Measurements from ENCODE around the gene C1QTNF7.

The C1QTNF7 gene

GRCh38 chr4:15381806-15382338 is 46.0 kb upstream of the C1QTNF7 start:
- H4K20me1 ChIP-seq (ENCODE audit: insufficient read depth, low read length, poor library complexity, severe bottlenecking) = no peaks in the 10 kb centered on the region
- H2AFZ ChIP-seq (ENCODE audit: low read length) = no peak overlapping the region
- H3K36me3 ChIP-seq (ENCODE audit: insufficient read depth, low read length) = no peaks in the 10 kb centered on the region
- H3K27me3 ChIP-seq (ENCODE audit: insufficient read depth, low read length, poor library complexity, severe bottlenecking) = no peaks in the 10 kb centered on the region
- H3K4me1 ChIP-seq (ENCODE audit: insufficient read depth, low read length, poor library complexity, severe bottlenecking) = peaks cover 30% of the 10 kb centered on the region
- no peak for TF ChIP-seq CTCF (conservative IDR thresholded peaks at IDR 0.05; ENCODE audit: low read length)
- TF ChIP-seq EZH2phosphoT487 (IDR thresholded peaks at IDR 0.05; ENCODE audit: borderline replicate concordance) = no peak
- no peaks in the 10 kb centered on the region; the same call in 1 of the 2 replicates for H3F3A ChIP-seq (ENCODE audit: low read depth)
- no peak overlapping the region for H3K9ac ChIP-seq (ENCODE audit: low read depth, low read length, poor library complexity, severe bottlenecking)
- H3K79me2 ChIP-seq (ENCODE audit: insufficient read depth, low read length) = no peaks in the 10 kb centered on the region
- H3K4me2 ChIP-seq (ENCODE audit: low read depth, low read length, poor library complexity, severe bottlenecking) = no peak overlapping the region
- no peaks in the 10 kb centered on the region for H3K9me2 ChIP-seq (replicated peaks; ENCODE audit: low read depth, low read length)
- H3K4me3 ChIP-seq (ENCODE audit: low read length, poor library complexity, severe bottlenecking) = no peak overlapping the region
- no peaks in the 10 kb centered on the region for H3K9me3 ChIP-seq (ENCODE audit: insufficient read depth, low read depth, low read length)

GRCh38 chr4:15382669-15383273 is 45.1 kb upstream of the C1QTNF7 start:
- no peaks in the 10 kb centered on the region for H3K36me3 ChIP-seq (ENCODE audit: insufficient read depth, low read length)
- H4K20me1 ChIP-seq (ENCODE audit: insufficient read depth, low read length, poor library complexity, severe bottlenecking) = no peaks in the 10 kb centered on the region
- no peaks in the 10 kb centered on the region for H3K9me2 ChIP-seq (replicated peaks; ENCODE audit: low read depth, low read length)
- H2AFZ ChIP-seq (ENCODE audit: low read length) = no peak overlapping the region
- no peak overlapping the region for H3K4me3 ChIP-seq (ENCODE audit: low read length, poor library complexity, severe bottlenecking)
- no peaks in the 10 kb centered on the region for H3K27me3 ChIP-seq (ENCODE audit: insufficient read depth, low read length, poor library complexity, severe bottlenecking)
- no peak overlapping the region for H3K4me2 ChIP-seq (ENCODE audit: low read depth, low read length, poor library complexity, severe bottlenecking)
- no peak overlapping the region for H3K9ac ChIP-seq (ENCODE audit: low read depth, low read length, poor library complexity, severe bottlenecking)
- no peaks in the 10 kb centered on the region for H3K9me3 ChIP-seq (ENCODE audit: insufficient read depth, low read depth, low read length)
- H3K4me1 ChIP-seq (ENCODE audit: insufficient read depth, low read length, poor library complexity, severe bottlenecking) = peaks cover 21% of the 10 kb centered on the region
- TF ChIP-seq CTCF (conservative IDR thresholded peaks at IDR 0.05; ENCODE audit: low read length) (no peak), EZH2phosphoT487 (IDR thresholded peaks at IDR 0.05; ENCODE audit: borderline replicate concordance) (no peak)
- H3F3A ChIP-seq (ENCODE audit: low read depth) = no peaks in the 10 kb centered on the region; the same call in 1 of the 2 replicates
- no peaks in the 10 kb centered on the region for H3K79me2 ChIP-seq (ENCODE audit: insufficient read depth, low read length)

DNA sequence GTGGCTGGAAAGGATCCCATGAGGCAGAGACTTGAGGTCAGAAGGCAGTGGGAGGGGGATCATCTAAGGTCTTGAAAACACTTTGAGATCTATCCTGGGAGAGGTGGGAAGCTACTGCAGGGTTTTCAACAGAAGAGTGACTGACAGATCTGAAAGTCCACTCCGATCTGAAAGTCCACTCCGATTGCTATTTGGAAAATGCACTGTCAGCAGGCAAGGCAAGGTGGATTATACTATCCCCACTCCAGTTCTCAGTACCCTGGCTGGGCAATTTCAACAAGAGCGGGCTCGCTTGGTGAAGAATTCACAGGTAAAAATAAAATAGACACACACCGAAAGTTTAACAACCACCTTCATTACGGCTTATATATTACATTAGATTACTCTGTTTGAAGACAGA is 42.3 kb upstream of the C1QTNF7 start:
- Histone ChIP-seq H3K36me3 (ENCODE audit: insufficient read depth, low read length) (no peaks in the 10 kb centered on the region), H3K4me2 (ENCODE audit: low read depth, low read length, poor library complexity, severe bottlenecking) (no peak overlapping the region), H3K4me1 (ENCODE audit: insufficient read depth, low read length, poor library complexity, severe bottlenecking) (peaks cover 5% of the 10 kb centered on the region), H3K9ac (ENCODE audit: low read depth, low read length, poor library complexity, severe bottlenecking) (no peak overlapping the region), H4K20me1 (ENCODE audit: insufficient read depth, low read length, poor library complexity, severe bottlenecking) (no peaks in the 10 kb centered on the region), H2AFZ (ENCODE audit: low read length) (no peak overlapping the region), H3K9me3 (ENCODE audit: insufficient read depth, low read depth, low read length) (no peaks in the 10 kb centered on the region), H3F3A (ENCODE audit: low read depth) (no peaks in the 10 kb centered on the region), H3K4me3 (ENCODE audit: low read length, poor library complexity, severe bottlenecking) (no peak overlapping the region), H3K9me2 (replicated peaks; ENCODE audit: low read depth, low read length) (no peaks in the 10 kb centered on the region), H3K27me3 (ENCODE audit: insufficient read depth, low read length, poor library complexity, severe bottlenecking) (no peaks in the 10 kb centered on the region), H3K79me2 (ENCODE audit: insufficient read depth, low read length) (no peaks in the 10 kb centered on the region)
- TF ChIP-seq EZH2phosphoT487 (IDR thresholded peaks at IDR 0.05; ENCODE audit: borderline replicate concordance) (no peak), CTCF (conservative IDR thresholded peaks at IDR 0.05; ENCODE audit: low read length) (no peak)

Data from Loucy (cell line).